WTC11 (cell line): ENCODE data around the gene FGA. TPM values are rescaled to one million over a fixed set of nuclear protein-coding genes. Genes with fewer than 3 reads are reported as not detected.

Source experiments
- ATAC-seq: fragments of 200-7000 bp; cut with Tn5 transposase; 2 replicates; pipeline ENCODE4 v1.10.0; 2021; ENCODE audit warnings: mild to moderate bottlenecking, moderate library complexity
- CTCF ChIA-PET: fragments of 300-600 bp; sonication (Branson Sonifier 250); formaldehyde crosslinking; loops from one replicate; lab custom pipeline; 2021; ENCODE audit warnings: antibody characterized with exemption; lab: Charles Lee
- POLR2A ChIA-PET: fragments of 350-600 bp; sonication (Branson Sonifier 250); formaldehyde crosslinking; loops from one replicate; lab custom pipeline; 2021; ENCODE audit warnings: antibody characterized with exemption; lab: Charles Lee
- DNase-seq: peaks from one replicate; pipeline ENCODE4 v3.0.0; 2021; ENCODE audit warnings: low spot score
- H3K27ac Mint-ChIP-seq: 2 replicates; pipeline ENCODE4 v1.8.0; 2021; ENCODE audit warnings: mixed read lengths
- H3K27me3 Mint-ChIP-seq: 2 replicates; pipeline ENCODE4 v1.8.0; 2021; ENCODE audit warnings: low read depth, mild to moderate bottlenecking, moderate library complexity, mixed read lengths
- H3K36me3 Mint-ChIP-seq: 2 replicates; pipeline ENCODE4 v1.8.0; 2021; ENCODE audit warnings: mixed read lengths
- H3K4me1 Mint-ChIP-seq: 2 replicates; pipeline ENCODE4 v1.8.0; 2022; ENCODE audit warnings: mixed read lengths
- H3K4me3 Mint-ChIP-seq: 2 replicates; pipeline ENCODE4 v1.8.0; 2021; ENCODE audit warnings: mild to moderate bottlenecking, moderate library complexity, mixed read lengths
- H3K9me3 Mint-ChIP-seq: 2 replicates; pipeline ENCODE4 v1.8.0; 2021; ENCODE audit warnings: mixed read lengths
- AR ChIP-seq: fragments of 250-450 bp; sonication (Bioruptor Pico); IDR thresholded peaks from 2 replicates; pipeline ENCODE4 v1.9.0; 2021; ENCODE audit warnings: mild to moderate bottlenecking
- ARID4B ChIP-seq: sonication (generic); formaldehyde crosslinking; IDR thresholded peaks from 2 replicates; pipeline ENCODE4 v1.8.0; 2023; ENCODE audit warnings: missing genetic modification reagents, mild to moderate bottlenecking, borderline replicate concordance
- ATF3 ChIP-seq: sonication (generic); formaldehyde crosslinking; conservative IDR thresholded peaks from 2 replicates; pipeline ENCODE4 v1.8.1; 2022; ENCODE audit warnings: mild to moderate bottlenecking, missing genetic modification reagents
- HMGA2 ChIP-seq: fragments of 250-450 bp; sonication (Bioruptor Pico); IDR thresholded peaks from 2 replicates; pipeline ENCODE4 v1.4.0; 2021; ENCODE audit warnings: mild to moderate bottlenecking, moderate library complexity
- KAT7 ChIP-seq: sonication (generic); formaldehyde crosslinking; IDR thresholded peaks from 2 replicates; pipeline ENCODE4 v1.8.1; 2023; ENCODE audit warnings: missing genetic modification reagents, mild to moderate bottlenecking, borderline replicate concordance
- MAX ChIP-seq: sonication (generic); formaldehyde crosslinking; IDR thresholded peaks from 2 replicates; pipeline ENCODE4 v1.8.0; 2022; ENCODE audit warnings: mild to moderate bottlenecking, missing genetic modification reagents
- RORB ChIP-seq: fragments of 250-450 bp; sonication (Bioruptor Pico); IDR thresholded peaks from 2 replicates; pipeline ENCODE4 v1.9.0; 2021; ENCODE audit warnings: mild to moderate bottlenecking
- SMAD3 ChIP-seq: sonication (generic); formaldehyde crosslinking; IDR thresholded peaks from 2 replicates; pipeline ENCODE4 v1.8.0; 2022; ENCODE audit warnings: missing genetic modification reagents, mild to moderate bottlenecking, borderline replicate concordance
- STAT6 ChIP-seq: sonication (generic); formaldehyde crosslinking; conservative IDR thresholded peaks from 2 replicates; pipeline ENCODE4 v1.8.1; 2023; ENCODE audit warnings: mild to moderate bottlenecking, low read depth, missing genetic modification reagents, moderate library complexity
- TCF7 ChIP-seq: sonication (generic); formaldehyde crosslinking; IDR thresholded peaks from 2 replicates; pipeline ENCODE4 v1.8.0; 2022; ENCODE audit warnings: mild to moderate bottlenecking, low read depth, missing genetic modification reagents, moderate library complexity
- TEAD1 ChIP-seq: sonication (generic); formaldehyde crosslinking; IDR thresholded peaks from 2 replicates; pipeline ENCODE4 v1.8.0; 2022; ENCODE audit warnings: mild to moderate bottlenecking, missing genetic modification reagents
- TEAD4 ChIP-seq: sonication (generic); formaldehyde crosslinking; IDR thresholded peaks from 2 replicates; pipeline ENCODE4 v1.8.0; 2022; ENCODE audit warnings: mild to moderate bottlenecking, missing genetic modification reagents
- USF2 ChIP-seq: sonication (generic); formaldehyde crosslinking; IDR thresholded peaks from 2 replicates; pipeline ENCODE4 v1.8.1; 2023; ENCODE audit warnings: mild to moderate bottlenecking, missing genetic modification reagents, moderate library complexity
- ZMAT4 ChIP-seq: fragments of 250-450 bp; sonication (Bioruptor Pico); IDR thresholded peaks from 2 replicates; pipeline ENCODE4 v1.9.0; 2021; ENCODE audit warnings: mild to moderate bottlenecking
- ZNF121 ChIP-seq: sonication (generic); formaldehyde crosslinking; IDR thresholded peaks from 2 replicates; pipeline ENCODE4 v1.8.0; 2023; ENCODE audit warnings: missing genetic modification reagents
- ZNF232 ChIP-seq: sonication (generic); formaldehyde crosslinking; IDR thresholded peaks from 2 replicates; pipeline ENCODE4 v1.8.0; 2022; ENCODE audit warnings: mild to moderate bottlenecking, missing genetic modification reagents
- ZNF263 ChIP-seq: sonication (generic); formaldehyde crosslinking; IDR thresholded peaks from 2 replicates; pipeline ENCODE4 v1.8.1; 2022; ENCODE audit warnings: low read depth, mild to moderate bottlenecking, moderate library complexity, missing genetic modification reagents
- total RNA-seq: library from RNA; stranded (reverse); gene quantifications from 3 replicates; pipeline ENCODE4 v1.2.3, GENCODE V29; 2021

FGA gene
- total RNA-seq, 1 experiment from 2014 or later, result 3.2 TPM

- TF ChIP-seq USF2 (CRISPR knock-in tag) (no peak), HMGA2 (no peak), ZNF121 (CRISPR knock-in tag) (no peak), ZMAT4 (CRISPR knock-in tag) (no peak), STAT6 (CRISPR knock-in tag) (no peak), TEAD4 (no peak), ZNF232 (CRISPR knock-in tag) (no peak), MAX (CRISPR knock-in tag) (no peak), AR (no peak), RORB (CRISPR knock-in tag) (no peak), KAT7 (CRISPR knock-in tag) (no peak), ATF3 (no peak)
Observed at GRCh38 chr4:154586296-154587033, 4.1 kb downstream of the FGA start (continued).

GRCh38 chr4:154585369-154586018, 5.0 kb downstream of the FGA start:
- peaks cover 3% of the 10 kb centered on the region for H3K4me1 Mint-ChIP-seq
- H3K9me3 Mint-ChIP-seq, result no peaks in the 10 kb centered on the region
- no peak for ATAC-seq
- TF ChIP-seq SMAD3 (CRISPR knock-in tag) (no peak), TEAD1 (CRISPR knock-in tag) (no peak), ZNF263 (CRISPR knock-in tag) (no peak)
- no peaks in the 10 kb centered on the region for H3K36me3 Mint-ChIP-seq
- ChIA-PET CTCF (interaction anchor here (0.6 to 1.8 kb wide), 2 partner anchors 10 to 33 kb away, joined by 3 to 8 read pairs; no protein-coding TSS in a partner anchor), POLR2A (no interaction called here)
- DNase-seq, result no peak
- no peak overlapping the region for H3K4me3 Mint-ChIP-seq
- no peaks in the 10 kb centered on the region for H3K27me3 Mint-ChIP-seq
- H3K27ac Mint-ChIP-seq, result no peak overlapping the region

- CTCF ChIA-PET, result no interaction called here
- POLR2A ChIA-PET, result no interaction called here
- H3K27ac Mint-ChIP-seq, result no peak overlapping the region
- TF ChIP-seq TCF7 (no peak), ARID4B (CRISPR knock-in tag) (no peak), ATF3 (no peak), TEAD4 (no peak)
Observed at GRCh38 chr4:154584259-154584658, 6.3 kb downstream of the FGA start.

More at GRCh38 chr4:154584259-154584658, 6.3 kb downstream of the FGA start:
- ATAC-seq, result no peak
- no peaks in the 10 kb centered on the region for H3K36me3 Mint-ChIP-seq
- H3K9me3 Mint-ChIP-seq, result no peaks in the 10 kb centered on the region
- H3K27me3 Mint-ChIP-seq, result no peaks in the 10 kb centered on the region
- H3K4me3 Mint-ChIP-seq, result no peak overlapping the region
- peaks cover under 1% of the 10 kb centered on the region; the same call in 1 of the 2 replicates for H3K4me1 Mint-ChIP-seq
- no peak for DNase-seq
